Activated effector memory CD4-positive, alpha-beta T cell treated with anti-CD3 and anti-CD28 coated beads, Interleukin-2, amount 50 U/mL, for 16 hours (primary cell): ENCODE results near the gene NUDT15.
A peak's percentile ranks its signal among the peaks of the same experiment; 100 is the strongest.
"Not testable (repeated sequence)": the region's sequence is repeated elsewhere in the genome, so short reads cannot be mapped to it uniquely, and the experiment has no call there.

Experiments
- DNase-seq: peaks from one replicate; pipeline ENCODE4 v3.0.0-alpha.2; 2020

The NUDT15 gene

DNA sequence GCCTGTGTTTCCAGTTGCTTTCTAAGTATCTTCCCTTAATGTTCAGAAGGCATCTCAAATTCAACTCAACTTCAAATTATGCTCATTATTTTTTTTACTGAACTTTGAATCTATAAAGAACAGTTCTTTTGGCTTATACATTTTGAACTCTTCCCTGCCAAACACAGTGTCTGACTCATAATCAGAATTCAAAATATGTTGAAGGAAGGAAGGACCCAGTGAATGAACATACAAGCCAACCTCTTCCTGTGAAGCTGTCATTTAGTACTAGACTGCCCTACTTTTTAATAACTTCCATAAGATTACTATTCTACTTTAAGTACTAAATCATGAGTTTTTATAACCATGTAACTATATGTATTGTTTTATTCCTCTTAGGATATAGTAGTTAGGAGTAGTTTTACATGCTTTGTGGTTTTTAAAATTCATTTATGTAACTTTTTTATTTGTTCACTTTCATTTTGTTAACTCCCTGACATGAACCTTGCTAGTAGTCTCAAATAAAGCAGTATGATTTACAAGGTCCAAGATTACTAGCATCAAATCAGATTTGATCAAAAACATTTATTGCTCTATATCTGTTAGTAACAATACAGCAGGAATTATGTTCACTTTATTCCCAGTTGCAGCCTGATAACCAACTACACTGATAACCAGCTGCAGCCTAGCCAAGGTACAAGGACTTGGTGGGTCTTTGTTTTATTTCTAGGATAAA is 6.4 kb downstream of the NUDT15 start:
- no peak for DNase-seq

DNA sequence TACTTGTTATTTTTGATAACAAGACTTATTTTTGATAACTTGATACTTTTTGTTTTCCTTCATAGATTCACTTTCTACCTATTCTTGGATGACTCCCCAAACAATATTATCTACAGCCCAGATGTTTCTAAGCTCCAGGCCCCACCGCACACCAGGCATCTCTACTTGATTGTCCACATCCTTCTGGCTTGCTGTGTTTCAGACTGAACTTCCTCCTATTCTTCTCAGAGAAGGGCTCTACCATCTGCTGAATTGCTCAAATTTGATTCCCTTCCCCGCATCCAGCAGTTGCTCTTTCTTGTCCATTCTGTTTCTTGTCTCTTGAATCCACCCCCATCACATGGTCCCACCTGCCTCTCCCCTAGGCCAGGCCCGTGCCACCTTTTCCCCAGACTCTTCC is 13.0 kb downstream of the NUDT15 start:
- DNase-seq: no peak

DNA sequence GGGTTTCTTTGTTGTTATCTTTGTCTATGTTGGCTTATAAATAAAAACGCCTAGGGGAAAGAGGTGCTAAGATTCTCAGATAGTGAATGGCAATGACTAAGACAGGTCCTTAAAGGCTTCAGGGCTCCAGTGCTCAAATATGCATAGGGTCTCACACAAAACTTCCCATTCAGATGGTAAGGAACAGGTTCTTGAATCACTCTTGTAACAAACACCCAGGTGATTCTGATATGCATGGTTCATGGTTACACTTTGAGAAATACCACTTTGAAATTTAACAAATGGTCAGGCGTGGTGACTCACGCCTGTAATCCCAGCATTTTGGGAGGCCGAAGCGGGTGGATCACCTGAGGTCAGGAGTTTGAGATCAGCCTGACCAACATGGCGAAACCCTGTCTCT is 17.1 kb downstream of the NUDT15 start:
- DNase-seq: no peak

DNA sequence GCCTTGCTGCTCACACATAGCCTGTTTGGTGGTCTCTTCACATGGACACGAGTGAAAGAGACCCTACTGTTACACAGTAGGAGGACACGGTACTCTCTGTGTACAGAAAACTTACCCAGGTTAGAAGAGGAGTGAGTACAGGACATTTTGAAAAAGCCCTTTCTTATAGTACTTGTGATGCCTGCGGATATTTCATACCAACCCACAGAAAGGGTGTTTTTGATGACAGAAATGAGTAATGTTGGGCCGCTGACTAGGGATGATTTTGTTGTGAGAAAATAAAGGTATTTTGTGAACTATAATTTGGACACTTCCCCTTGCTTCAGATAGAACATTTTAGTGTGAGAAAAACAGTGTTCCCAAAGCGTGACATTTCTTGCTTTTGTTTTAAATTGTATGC is 18.2 kb downstream of the NUDT15 start:
- no peak for DNase-seq

DNA sequence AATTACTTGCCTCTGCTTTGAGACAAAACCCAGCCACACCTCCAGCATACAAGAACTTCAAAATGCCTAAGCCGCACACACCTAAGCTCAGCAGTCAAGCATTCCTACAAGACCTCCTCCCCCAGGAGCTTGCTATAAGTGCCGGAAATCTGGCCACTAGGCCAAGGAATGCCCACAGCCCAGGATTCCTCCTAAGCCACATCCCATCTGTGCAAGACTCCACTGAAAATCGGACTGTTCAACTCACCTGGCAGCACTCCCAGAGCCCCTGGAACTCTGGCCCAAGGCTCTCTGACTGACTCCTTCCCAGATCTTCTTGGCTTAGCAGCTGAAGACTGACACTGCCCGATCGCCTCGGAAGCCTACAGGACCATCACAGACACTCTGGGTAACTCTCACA is 21.0 kb downstream of the NUDT15 start:
- DNase-seq: not testable (repeated sequence)

DNA sequence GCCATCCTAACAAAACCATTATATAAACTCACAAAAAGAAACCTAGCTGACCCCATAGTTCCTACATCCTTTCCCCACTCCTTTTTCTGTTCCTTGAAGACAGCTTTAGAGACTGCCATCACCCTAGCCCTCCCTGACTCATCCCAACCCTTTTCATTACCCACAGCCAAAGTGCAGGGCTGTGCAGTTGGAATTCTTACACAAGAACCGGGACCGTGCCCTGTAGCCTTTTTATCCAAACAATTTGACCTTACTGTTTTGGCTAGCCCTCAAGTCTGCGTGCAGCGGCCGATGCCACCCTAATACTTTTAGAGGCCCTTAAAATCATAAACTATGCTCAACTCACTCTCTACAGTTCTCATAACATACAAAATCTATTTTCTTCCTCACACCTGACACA is 22.4 kb downstream of the NUDT15 start:
- not testable (repeated sequence) for DNase-seq

DNA sequence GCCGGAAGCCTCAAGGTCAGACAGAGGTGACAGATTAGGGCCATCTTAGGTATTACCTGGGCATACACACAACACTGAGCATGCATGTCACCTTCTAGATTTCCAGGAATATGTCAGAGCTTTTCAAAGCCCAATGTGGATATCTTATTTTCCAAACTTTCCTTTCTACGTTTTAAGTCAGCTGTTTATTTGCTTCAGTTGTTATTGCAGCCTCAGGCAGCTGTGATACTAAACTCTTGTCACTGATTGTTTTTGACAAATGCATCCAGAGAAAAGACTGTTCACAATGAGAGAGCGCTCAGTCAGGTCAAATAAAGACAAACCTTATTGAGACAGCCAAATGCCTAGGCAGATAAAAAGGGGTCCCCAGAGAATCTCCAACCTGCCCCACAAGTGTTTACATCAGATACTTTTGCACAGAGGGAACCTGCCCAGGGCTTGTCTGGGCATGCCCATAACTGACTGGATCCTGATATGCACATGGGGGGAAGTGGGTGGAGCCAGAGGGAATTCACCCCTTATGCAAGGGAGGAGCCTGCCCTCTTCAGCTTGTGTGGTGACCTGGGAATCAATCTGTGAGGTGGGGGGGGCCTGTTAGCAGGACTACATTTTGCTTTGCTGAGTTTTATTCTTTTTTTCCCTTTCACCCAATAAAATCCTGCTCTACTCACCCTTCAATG is 28.9 kb downstream of the NUDT15 start:
- no peak for DNase-seq

DNA sequence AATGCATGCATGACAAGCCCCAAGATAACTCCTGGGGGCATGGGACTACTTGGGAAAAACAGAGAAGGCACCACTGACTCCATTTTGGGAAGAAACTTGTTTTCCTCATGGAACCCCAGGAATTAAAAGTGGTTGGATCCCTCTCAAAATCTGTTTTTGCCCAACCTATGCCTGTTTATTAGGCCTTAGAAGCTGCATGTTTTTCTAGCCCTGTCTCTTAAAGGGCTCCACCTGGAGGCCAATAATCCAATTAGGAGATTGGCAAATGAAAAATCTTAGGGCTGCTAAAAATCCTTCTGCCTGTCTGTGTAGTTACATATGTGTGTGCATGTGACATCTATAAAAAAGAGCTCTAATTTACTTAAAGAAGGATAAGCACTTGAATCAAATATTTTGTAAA is 30.5 kb downstream of the NUDT15 start:
- DNase-seq: no peak

DNA sequence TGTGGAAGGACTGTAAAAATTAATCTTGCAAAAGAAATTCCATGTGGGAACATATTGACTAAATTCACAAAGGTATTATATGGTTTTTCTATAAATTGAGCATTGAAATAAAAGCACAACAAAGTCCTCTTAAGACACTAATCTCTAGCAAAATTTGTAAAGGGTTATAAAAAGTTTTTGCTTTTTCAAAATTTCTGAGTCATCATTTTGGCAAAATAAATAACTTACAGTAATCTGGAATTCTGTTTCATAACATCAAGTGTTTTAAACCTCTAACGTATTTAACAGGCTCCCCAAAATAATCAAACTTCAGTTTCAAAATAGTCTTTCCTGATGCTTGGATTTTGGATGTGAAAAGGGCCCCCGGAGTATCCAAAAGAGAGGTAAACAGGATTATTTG is 31.4 kb downstream of the NUDT15 start:
- no peak for DNase-seq

DNA sequence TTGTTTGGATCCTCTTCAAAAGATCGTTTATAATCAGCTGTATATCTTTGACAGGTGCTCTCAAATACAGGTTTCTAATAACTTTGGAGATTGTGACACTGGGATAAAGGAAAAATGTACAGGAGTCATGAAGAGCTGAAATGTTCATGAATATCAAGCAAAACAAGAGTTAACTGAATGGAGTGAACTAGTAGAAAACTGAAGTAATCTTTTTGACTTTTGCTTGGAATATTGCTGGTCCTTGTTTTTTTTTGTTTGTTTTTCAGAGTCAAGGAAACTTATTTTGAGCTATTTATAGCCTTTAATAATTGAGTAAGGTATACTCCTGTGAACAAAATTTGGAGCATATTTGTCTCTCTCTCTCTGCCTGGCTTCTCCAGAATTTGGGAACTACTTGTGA is 32.0 kb downstream of the NUDT15 start:
- DNase-seq: no peak

DNA sequence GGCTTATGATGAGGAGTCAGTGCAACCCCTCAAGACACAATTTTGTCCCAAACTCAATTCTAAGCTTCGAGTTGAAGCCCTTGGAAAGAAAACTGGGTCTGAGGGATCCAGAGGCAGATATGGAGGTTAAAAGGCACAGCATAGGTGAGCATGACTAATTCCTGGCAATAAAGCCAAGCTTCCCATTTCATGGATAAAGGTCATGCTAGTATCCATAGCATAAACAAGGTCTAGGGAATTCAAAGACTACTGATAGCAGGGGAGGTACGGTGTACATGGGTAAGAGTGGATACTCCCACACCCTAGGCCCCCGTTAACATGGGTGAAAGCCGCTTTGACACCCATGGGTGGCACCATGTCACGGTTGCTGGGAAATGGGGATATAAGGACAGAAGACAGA is 33.4 kb downstream of the NUDT15 start:
- DNase-seq: no peak

DNA sequence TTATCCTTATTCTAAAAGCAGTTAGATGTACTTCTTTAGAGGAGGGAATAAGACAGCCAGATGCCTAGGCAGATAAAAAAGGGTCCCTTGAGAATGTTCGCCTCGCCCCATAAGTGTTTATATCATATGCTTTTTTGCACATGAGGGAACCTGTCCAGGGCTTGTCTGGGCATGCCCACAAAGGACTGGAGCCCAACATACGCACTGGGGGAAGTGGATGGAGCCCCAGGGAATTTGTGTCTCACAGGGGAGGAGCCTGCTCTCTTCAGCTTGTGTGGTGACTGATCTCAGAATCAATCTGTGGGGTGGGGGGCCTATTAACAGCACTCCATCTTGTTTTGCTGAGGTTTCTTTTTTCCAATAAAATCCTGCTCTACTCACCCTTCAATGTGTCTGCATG is 34.8 kb downstream of the NUDT15 start:
- no peak for DNase-seq

DNA sequence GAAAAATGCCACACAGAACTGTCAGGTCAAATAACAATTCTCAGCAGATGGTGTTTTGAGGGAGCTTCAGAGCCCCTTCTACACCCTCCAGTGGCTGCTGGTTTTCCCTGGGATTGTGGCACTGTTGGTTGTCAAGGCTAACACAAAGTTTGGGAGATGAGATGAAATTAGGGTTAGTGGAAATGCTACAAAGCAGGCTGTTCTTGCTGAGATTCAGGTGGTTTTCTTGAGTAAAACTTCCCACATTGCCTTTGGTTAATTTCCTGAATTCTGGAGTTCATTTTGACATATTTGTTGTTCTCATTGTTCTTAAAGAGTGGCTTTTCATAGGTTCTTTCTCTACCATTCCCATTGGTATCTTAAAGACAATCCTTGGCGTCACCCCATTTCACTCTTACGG is 35.3 kb downstream of the NUDT15 start:
- no peak for DNase-seq

DNA sequence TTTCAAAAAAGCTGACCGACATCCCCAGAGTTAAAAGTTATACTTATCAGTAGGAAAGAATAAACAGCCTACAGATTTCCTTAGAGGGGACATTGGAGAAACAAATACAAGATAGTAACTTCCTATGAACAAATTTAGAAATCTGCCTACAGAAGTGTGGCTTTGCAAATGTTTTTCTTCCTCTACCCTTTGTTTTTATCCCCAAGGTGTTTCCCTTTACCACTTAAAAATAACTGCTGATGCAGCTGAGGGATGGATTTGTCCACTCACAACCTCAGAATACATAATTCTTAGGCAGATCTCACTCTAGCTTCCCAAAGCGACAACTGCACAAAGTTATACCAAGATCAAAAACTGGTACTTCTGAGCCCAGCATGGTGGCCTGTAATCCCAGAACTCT is 36.5 kb downstream of the NUDT15 start:
- no peak for DNase-seq

DNA sequence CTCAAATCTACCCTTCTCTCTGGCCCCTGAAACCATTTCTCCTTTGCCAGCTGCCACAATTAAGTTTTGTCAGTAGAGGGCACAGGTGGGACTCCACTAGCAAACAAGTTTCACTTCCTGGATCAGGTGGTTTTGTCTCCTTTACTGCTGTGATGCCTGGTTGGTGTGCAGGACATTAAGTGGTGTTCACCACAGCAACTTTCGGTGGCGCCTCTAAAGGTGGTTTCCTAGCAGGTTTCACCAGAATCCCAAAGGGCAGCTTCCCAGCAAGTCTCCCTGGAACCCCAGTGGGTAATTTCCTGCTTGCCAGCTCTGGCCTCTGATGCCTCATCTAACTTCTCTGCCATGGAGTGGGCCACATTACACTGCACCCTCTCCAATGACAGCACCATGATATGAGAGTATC is 40.7 kb downstream of the NUDT15 start:
- DNase-seq: no peak

DNA sequence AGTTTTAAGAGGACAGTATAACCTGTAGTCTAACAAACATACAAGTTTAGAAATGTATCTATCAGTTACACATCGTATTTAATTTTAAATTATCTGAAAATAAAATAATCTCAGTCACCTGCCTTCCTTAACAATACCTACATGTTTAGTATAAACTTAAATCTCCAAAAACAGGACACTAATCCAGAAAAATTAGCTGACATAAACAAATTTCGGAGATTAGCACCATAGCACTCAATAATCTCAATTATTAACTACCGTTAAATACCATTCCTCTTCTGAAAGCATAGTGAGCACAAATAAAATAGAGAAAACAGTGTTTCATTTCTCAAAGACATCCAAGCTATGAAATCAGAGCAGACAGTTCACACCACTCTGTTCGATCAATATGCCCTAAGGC is 44.2 kb downstream of the NUDT15 start:
- DNase-seq: no peak

DNA sequence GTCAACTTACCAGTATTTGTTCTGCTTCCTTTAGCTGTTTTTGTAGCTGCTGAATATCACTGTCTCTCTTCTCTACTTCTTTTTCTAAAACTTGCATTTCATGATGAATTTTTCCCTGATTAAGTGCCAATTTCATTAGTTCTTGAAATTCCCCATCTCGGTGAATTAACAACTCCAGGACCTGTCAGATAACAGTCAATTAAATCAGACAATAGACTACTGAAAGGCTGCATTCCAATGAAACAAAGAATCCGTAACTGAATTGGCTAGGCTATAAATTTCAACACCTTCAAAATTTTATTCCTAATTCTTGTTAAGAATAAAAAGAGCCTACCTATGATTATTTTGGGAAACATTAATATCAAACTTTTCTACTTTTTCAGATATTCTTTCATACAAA is 48.7 kb downstream of the NUDT15 start:
- no peak for DNase-seq

DNA sequence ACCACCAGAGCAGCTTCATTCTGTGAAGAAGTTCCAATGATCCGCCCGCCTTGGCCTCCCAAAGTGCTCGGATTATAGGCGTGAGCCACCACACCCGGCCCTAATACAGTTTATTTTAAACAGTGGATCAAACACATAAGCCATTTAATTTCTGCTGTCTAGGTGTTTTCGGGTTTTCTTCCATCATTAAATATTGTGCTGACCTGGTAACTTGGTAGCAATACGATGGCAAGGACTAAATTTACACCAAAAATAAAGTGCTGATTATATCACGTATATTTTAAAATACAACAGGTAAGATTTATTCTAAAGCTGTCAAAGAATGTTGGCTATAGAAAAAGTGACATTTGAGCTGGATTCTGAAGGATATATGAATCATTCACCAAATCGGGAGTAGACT is 56.1 kb downstream of the NUDT15 start:
- no peak for DNase-seq

DNA sequence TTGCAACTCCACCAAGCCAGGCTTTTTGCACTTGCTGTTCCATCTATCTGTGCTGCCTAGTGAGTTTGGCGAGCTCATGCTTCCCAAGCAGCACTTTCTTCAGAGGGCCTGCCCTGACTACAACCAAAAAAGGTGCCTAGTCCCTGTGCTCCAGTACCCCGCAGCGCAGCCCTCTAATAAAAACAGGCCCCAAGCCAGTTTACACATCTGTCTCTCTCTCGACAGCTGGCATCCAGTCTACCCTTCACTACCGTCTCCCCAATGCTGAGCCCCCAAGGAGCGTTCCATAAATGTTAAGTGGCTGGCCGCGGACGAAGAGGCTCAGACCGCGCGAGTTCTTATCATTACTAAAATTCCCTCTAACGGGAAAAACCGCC is 56.9 kb downstream of the NUDT15 start:
- no peak for DNase-seq

DNA sequence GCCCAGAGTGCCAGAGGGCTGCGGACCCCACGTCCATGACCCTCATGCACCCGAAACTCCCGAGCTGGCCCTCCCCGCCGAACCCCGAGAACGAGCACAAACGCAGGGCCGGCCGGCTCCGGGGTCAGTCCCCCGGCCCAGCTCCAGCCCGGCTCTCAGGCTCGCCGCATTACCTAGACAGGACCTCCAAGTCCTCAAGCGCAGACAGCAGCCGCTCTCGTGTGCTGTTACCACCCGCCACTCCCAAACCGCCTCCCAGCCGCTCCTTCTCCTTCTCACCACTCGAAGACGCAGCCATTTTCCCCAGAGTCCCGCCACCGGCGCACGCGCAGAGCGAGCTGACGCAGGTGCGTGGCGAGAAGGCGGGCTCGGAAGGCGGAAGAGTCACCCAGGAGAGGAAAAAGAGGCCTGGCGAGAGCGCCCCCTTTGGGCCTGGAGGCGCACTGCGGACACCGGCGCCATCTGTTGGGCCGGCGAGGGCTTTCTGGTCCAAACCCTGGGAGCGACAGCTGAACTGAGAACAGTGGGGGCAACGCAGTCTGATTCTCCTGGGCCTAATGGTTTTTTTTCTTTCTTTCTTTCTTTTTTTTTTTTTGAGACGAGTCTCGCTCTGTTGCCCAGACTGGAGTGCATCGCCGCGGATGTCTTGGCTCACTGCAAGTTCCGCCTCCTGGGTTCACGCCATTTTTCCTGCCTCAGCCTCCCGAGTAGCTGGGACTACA is 57.4 kb downstream of the NUDT15 start, which contains the start of gene MED4:
Gene MED4, minus strand, starts transcription at position 324 of the 722 bp plus-strand sequence. Its CDS starts 26 bp downstream, at position 298.
- DNase-seq: peak; percentile 99

DNA sequence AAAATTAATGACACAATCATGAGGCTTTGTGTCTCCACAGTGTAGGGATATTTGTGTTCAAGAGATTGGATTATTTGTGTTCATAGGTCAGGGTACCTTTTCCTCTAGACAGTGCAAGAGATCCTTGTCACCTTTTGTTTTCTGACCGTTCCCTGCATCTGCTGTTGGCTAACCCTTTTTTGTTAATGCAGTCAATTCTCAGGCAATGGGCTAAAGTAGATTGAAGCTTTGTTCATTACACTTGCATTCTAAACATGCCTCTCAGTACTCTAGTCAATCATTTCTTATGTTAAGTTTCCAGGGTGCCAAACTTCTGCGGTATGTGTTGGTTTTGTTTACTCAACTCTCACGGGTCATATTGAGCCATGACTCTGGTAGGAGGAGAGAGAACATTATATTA is 59.1 kb downstream of the NUDT15 start:
- DNase-seq: no peak
